ENCODE results near the gene ARID5B.

Gene ARID5B

DNA sequence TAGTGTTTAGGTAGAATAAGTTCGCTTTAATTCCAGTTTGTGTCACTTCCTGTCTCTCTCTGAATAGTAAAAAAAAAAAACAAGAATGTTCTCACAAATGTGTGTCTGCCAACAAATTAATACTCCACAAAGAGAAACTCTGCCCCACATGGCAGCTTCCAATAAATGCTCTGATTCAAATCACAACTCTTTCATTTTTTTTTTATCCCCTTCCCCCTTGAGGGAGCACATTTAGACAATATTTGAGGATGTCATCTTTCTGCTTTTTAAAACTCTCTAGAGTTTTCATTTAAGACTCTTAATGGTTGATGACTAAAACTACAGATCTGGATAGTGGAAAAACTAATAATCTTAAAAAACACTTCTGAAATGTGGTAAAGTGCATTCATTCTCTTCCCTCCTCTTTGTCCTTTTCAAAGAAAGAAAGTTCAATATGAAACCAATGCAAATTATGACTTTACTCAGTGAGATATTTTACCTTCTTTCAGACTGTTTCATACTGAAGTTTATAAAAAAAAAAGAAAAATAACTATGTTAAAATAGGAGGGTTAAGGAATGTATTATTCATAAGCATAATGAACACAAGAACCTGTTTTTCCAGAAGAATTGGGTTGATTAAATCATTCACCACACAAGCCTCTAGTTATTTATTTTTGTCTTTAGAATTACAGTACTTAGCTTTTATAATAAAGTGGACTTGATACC is 42.3 kb downstream of the ARID5B start:
- DNase-seq (ENCODE audit: low read depth), result peak; percentile 47
- H3K4me3 ChIP-seq (ENCODE audit: low read depth, low read length), result no peak overlapping the region
- in situ Hi-C loops (cut with HindIII; ENCODE audit: low sequenced_read_pairs), result no loop called here
- TF ChIP-seq, protein P1, sequence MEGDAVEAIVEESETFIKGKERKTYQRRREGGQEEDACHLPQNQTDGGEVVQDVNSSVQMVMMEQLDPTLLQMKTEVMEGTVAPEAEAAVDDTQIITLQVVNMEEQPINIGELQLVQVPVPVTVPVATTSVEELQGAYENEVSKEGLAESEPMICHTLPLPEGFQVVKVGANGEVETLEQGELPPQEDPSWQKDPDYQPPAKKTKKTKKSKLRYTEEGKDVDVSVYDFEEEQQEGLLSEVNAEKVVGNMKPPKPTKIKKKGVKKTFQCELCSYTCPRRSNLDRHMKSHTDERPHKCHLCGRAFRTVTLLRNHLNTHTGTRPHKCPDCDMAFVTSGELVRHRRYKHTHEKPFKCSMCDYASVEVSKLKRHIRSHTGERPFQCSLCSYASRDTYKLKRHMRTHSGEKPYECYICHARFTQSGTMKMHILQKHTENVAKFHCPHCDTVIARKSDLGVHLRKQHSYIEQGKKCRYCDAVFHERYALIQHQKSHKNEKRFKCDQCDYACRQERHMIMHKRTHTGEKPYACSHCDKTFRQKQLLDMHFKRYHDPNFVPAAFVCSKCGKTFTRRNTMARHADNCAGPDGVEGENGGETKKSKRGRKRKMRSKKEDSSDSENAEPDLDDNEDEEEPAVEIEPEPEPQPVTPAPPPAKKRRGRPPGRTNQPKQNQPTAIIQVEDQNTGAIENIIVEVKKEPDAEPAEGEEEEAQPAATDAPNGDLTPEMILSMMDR (IDR thresholded peaks at IDR 0.05; ENCODE audit: low read depth, low read length, missing control alignments), result no peak

DNA sequence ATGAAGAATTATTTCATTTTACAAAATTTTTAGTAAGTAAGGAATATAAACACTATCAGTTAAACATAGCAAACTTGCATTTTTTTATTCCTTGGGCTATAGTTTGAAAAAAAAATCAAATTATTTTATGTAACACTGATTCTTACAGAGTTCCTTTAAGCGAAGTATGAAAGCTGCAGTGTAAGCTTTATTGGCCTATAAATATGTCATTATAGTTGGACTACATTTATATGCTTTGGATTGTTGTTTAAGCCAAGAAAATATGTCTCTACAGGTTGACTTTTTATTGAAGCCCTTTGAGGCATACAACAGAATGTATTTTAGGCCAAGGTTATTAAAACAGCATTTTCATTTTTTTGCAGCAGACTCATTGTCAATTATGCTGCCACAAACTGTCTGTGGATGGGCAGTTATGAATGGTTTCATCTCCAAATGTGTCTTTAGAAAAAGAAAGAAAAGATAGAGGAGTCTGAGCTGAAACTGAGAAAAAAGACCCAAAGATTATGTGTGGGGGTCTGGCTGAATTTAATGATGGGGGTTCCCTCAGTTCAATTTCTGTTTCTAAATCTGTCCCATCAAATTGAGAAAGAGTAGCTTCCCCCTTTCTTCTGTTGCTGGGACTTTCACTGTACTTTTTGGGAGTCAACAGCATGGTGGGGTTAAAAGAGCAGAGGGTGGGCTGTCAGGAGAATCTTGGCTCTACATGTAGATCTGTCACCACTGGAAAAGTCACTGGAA is 43.1 kb downstream of the ARID5B start:
- in situ Hi-C loops (cut with HindIII; ENCODE audit: low sequenced_read_pairs), result no loop called here
- DNase-seq (ENCODE audit: low read depth), result no peak
- TF ChIP-seq, protein P1 (IDR thresholded peaks at IDR 0.05; ENCODE audit: low read depth, low read length, missing control alignments), result no peak
- no peak overlapping the region for H3K4me3 ChIP-seq (ENCODE audit: low read depth, low read length)

DNA sequence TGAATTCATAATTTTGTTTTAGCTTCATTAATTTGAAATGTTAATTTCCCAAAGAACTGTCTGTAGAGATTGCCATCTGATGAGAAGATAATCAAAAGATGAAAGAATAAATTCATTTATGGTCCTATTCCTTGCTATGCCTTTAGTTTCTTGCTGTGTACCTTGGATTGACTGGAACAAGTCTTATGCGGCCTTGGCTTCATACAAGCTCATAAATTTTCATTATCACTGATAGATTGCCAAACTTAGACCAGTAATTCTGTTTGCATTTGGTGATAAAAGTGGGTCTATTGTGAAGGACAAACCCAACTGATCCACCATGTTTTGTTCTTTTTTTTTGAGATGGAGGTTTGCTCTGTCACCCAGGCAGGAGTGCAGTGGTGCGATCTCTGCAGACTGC is 48.2 kb downstream of the ARID5B start:
- H3K4me3 ChIP-seq (ENCODE audit: low read depth, low read length), result no peak overlapping the region
- no peak for DNase-seq (ENCODE audit: low read depth)
- TF ChIP-seq, protein P1 (IDR thresholded peaks at IDR 0.05; ENCODE audit: low read depth, low read length, missing control alignments), result no peak
- in situ Hi-C loops (cut with HindIII; ENCODE audit: low sequenced_read_pairs), result no loop called here

DNA sequence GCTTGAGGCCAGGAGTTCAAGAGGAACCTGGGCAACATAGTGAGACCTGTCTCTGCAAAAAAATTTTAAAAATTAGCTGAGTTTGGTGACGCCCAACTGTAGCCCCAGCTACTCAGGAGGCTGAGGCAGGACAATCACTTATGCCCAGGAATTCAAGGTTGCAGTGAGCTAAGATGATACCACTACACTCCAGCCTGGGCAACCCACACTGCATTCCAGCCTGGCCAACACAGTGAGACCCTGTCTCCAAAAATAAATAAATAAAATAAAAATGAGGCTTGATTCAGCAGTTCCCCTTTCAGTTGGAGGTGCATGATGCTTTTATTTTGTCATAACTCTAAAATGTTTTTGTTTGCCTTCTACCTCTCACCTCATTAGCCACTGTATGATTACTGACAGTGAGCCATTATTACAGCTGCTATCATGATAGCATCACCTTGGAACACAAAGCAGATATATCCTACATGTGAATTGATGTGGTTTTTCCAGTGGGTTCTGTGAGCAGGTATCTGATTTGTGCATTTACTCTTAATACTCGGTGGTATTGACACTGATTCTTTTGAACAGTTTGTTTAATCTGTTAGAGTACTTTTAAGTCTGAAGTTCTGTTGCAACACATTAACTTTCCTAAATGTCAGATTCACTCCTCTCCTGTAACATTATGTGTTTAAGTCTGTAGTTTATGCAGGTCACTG is 49.1 kb downstream of the ARID5B start:
- in situ Hi-C loops (cut with HindIII; ENCODE audit: low sequenced_read_pairs), result no loop called here
- no peak overlapping the region for H3K4me3 ChIP-seq (ENCODE audit: low read depth, low read length)
- TF ChIP-seq, protein P1 (IDR thresholded peaks at IDR 0.05; ENCODE audit: low read depth, low read length, missing control alignments), result no peak
- no peak for DNase-seq (ENCODE audit: low read depth)

DNA sequence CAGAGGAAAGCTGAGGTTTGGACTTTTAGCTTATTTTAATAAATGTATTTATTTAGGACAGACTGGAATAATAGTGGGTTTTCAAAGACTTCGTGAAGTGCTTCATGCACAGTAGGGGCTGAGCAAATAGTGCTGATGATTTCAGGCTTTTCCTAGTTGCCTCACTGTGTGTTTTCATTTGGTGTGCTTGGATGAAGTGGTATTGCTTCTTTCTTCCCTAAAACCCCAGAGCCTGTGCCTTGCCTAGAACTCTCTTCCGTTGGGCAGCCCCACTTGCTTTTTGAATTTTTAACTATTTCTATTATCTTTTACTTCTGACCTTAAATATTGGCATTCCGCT is 49.6 kb downstream of the ARID5B start:
- no peak overlapping the region for H3K4me3 ChIP-seq (ENCODE audit: low read depth, low read length)
- in situ Hi-C loops (cut with HindIII; ENCODE audit: low sequenced_read_pairs), result no loop called here
- TF ChIP-seq, protein P1 (IDR thresholded peaks at IDR 0.05; ENCODE audit: low read depth, low read length, missing control alignments), result no peak
- DNase-seq (ENCODE audit: low read depth), result no peak

DNA sequence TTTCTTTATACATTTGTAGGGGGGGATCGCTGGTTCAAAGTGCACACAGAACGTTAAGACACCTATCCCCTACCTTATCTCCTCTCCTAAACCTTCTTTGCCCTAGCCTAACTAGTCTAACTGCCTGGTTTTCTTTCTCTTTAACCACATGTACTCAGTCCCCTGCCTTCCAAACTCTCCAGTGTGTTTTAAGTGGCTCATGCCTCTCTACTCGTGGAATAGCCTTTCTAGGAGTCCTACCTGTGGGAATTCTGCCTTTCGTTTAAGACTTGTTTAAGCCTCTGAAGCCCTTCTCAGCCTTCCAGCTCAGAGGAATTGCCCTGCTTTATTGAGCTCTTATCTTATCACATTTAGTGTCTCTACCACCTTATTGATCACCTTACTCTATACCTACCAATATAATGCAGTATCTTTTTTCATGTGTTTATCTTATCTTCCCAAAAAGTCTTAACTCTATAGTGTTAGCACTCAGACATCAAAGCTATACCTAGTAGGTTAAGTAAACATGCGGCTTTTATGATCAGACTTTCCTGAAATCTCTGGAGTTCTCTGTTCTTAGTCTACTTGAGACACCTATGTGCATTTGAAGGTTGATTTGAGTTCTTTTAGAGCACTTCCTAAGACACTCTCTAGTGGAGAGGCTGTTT is 50.7 kb downstream of the ARID5B start:
- no peak for DNase-seq (ENCODE audit: low read depth)
- TF ChIP-seq, protein P1 (IDR thresholded peaks at IDR 0.05; ENCODE audit: low read depth, low read length, missing control alignments), result no peak
- H3K4me3 ChIP-seq (ENCODE audit: low read depth, low read length), result no peak overlapping the region
- in situ Hi-C loops (cut with HindIII; ENCODE audit: low sequenced_read_pairs), result no loop called here

Measured in astrocyte of the cerebellum (primary cell).